ENCODE measurements around the gene OBSCN. TPM values are rescaled to one million over a fixed set of nuclear protein-coding genes. Genes with fewer than 3 reads are reported as not detected.

OBSCN gene
- total and polyA plus RNA-seq, 2 of the 13 experiments (the other 11 are each of a cell fraction or from before 2014, with no cell fraction given): 0.20 TPM

GRCh38 chr1:228165372-228166169, 42.3 kb upstream of the OBSCN start, which contains the start of gene IBA57 (continued):
- TF ChIP-seq LBX2 (CRISPR knock-in tag; IDR thresholded peaks at IDR 0.05; ENCODE audit: borderline replicate concordance): no peak
- no peak for TF ChIP-seq RNF219 (CRISPR knock-in tag; IDR thresholded peaks at IDR 0.05)
- TF ChIP-seq ZNF629 (CRISPR knock-in tag; conservative IDR thresholded peaks at IDR 0.05): 0 out of 2 replicates have a peak, but pooled peaks have one; percentile 25
- no peak for TF ChIP-seq PTBP1 (IDR thresholded peaks at IDR 0.05; ENCODE audit: low read depth, low read length, poor library complexity, severe bottlenecking)
- no peak for TF ChIP-seq AKAP8 (CRISPR knock-in tag; IDR thresholded peaks at IDR 0.05)
- TF ChIP-seq KLF6 (CRISPR knock-in tag; IDR thresholded peaks at IDR 0.05): peak; percentile 77; the same call in 1 of the 2 replicates
- TF ChIP-seq PRMT3 (CRISPR knock-in tag; IDR thresholded peaks at IDR 0.05; ENCODE audit: borderline replicate concordance, low read depth): no peak; the same call in 1 of the 2 replicates
- TF ChIP-seq SMAD3 (CRISPR knock-in tag; IDR thresholded peaks at IDR 0.05): 0 out of 2 replicates have a peak, but pooled peaks have one; percentile 57
- no peak for TF ChIP-seq CEBPB (IDR thresholded peaks at IDR 0.05; ENCODE audit: borderline replicate concordance, low read depth, low read length)
- peak; percentile 83 for TF ChIP-seq XRCC5 (optimal IDR thresholded peaks at IDR 0.05; ENCODE audit: low read length)
- TF ChIP-seq ZNF230 (CRISPR knock-in tag; IDR thresholded peaks at IDR 0.05): no peak
- TF ChIP-seq NCOA1 (CRISPR knock-in tag; IDR thresholded peaks at IDR 0.05): no peak
- no peak for TF ChIP-seq ZNF20 (CRISPR knock-in tag; IDR thresholded peaks at IDR 0.05)
- TF ChIP-seq ZNF709 (CRISPR knock-in tag; IDR thresholded peaks at IDR 0.05): no peak
- TF ChIP-seq ZNF263 (CRISPR knock-in tag; IDR thresholded peaks at IDR 0.05): no peak
- TF ChIP-seq FOXC1 (CRISPR knock-in tag; IDR thresholded peaks at IDR 0.05; ENCODE audit: borderline replicate concordance): peak; percentile 12; the same call in 1 of the 2 replicates
- TF ChIP-seq HDAC2 (CRISPR knock-in tag; IDR thresholded peaks at IDR 0.05): no peak
- TF ChIP-seq ETV6 (CRISPR knock-in tag; conservative IDR thresholded peaks at IDR 0.05): 0 out of 2 replicates have a peak, but pooled peaks have one; percentile 26
- TF ChIP-seq SPEN (CRISPR knock-in tag; IDR thresholded peaks at IDR 0.05; ENCODE audit: low read depth): peak; percentile 87
- peak; percentile 77 for TF ChIP-seq NFYB (CRISPR knock-in tag; IDR thresholded peaks at IDR 0.05)
- no peak for TF ChIP-seq ZNF737 (CRISPR knock-in tag; IDR thresholded peaks at IDR 0.05; ENCODE audit: borderline replicate concordance)
- peak; percentile 64 for TF ChIP-seq POGK (CRISPR knock-in tag; conservative IDR thresholded peaks at IDR 0.05)
- peak; percentile 66; the same call in 1 of the 2 replicates for TF ChIP-seq ZNF761 (CRISPR knock-in tag; conservative IDR thresholded peaks at IDR 0.05)
- TF ChIP-seq MTF1 (CRISPR knock-in tag; IDR thresholded peaks at IDR 0.05): no peak
- TF ChIP-seq PAX8 (CRISPR knock-in tag; IDR thresholded peaks at IDR 0.05; ENCODE audit: borderline replicate concordance): no peak
- TF ChIP-seq ZKSCAN5 (CRISPR knock-in tag; IDR thresholded peaks at IDR 0.05): no peak
